Smooth muscle cell of the coronary artery (primary cell): ENCODE measurements around the gene EIF5. TPM values are rescaled to one million over a fixed set of nuclear protein-coding genes. Genes with fewer than 3 reads are reported as not detected.

Experiments used
- total RNA-seq: library from RNA; depleted of rRNA; stranded (reverse); fragments of >200 nt; gene quantifications from 2 replicates; pipeline ENCODE4 v1.2.3, GENCODE V29; 2014; ENCODE audit warnings: low replicate concordance

Gene EIF5
- total RNA-seq, result 114 and 401 TPM in 2 replicates

DNA sequence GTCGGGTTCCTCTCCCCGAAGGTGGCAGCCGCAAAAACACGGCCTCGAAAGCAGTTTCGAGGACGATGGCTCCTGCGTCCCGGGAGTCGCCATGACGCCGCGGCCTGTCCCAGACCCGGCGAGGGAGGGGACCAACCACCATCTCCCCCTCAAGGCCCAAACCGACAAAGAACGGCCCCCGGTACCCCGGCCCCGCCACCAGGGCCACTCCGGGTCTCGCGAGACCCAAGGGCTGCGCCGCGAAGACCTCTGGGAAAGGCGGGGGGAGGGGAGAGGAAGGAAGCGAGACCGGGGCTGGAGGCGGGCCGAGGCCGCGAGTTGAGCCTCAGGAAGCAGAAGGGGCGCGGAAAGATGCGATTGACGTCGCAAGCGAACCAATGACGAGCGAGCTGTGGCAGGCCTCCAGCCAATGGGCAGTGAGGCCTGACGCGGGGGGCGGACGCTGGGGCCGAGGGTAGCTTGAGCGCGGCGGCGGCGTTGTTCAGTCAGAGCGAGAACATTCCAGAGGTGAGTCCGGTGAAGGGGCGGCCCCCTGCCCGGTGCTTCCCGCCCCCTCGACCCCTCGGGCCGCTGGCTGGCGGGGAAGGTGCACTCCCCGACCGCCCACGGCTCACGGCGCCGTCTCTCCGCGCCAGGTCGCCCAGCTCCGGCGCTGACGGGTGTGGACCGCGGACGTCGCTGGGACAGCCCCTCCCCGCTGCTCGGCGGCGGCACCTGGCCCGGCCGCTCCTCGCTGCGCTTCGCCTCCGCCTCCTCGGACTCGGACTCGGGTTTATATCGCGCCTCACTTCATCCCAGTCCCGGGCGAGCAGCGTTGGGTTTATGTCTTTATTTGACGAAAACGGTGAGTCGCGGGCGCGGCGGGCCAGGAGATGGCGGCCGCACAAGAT is at the start of gene EIF5:
TSS of gene EIF5 (plus strand) at position 484 of the 890 bp plus-strand sequence. CDS start 1,624 bp downstream, outside the sequence.

DNA sequence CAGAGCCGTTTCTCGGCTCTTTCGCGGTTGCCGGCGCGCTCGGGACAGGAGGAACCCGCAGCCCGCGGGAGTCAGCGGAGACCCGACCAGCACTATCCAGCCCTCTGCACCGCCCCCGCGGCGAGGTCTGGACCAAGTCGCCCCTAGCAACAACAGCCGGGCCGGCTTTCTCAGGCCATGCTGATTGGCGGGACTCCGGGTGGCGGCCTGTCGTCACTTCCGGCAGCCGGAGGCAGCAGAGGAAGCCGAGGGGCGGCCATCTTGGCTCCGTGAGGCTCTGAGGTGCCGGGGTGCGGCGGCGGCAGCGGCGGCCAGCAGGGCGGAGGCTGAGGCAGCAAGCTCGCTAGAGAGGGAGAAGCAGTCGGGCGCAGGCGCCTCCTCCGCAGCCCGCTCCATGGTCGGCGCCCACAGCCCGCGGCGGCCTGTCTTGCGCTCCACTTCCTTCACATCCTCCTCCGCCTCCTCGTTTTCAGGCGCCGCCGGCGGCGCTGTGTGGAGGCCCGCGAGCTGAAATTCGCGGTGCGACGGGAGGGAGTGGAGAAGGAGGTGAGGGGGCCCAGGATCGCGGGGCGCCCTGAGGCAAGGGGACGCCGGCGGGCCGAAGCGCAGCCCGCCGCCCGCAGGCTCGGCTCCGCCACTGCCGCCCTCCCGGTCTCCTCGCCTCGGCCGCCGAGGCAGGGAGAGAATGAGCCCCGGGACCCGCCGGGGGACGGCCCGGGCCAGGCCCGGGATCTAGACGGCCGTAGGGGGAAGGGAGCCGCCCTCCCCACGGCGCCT is 51.3 kb downstream of the EIF5 start, which contains the start of gene MARK3:
TSS of gene MARK3 (plus strand) at position 264 of the 777 bp plus-strand sequence. CDS start 615 bp downstream, outside the sequence.

Other genes starting within 250 kb of the EIF5 start
- 0.35 TPM in 1 of 2 replicates, not detected in the other for gene EXOC3L4, start 239.5 kb upstream of the EIF5 start, total RNA-seq
- gene TNFAIP2, start 210.8 kb upstream of the EIF5 start, total RNA-seq, result 21.9 and 46.6 TPM in 2 replicates
- gene MARK3, start 51.2 kb downstream of the EIF5 start, total RNA-seq, result 69.1 and 69.4 TPM in 2 replicates
- 12.8 and 48.9 TPM in 2 replicates for gene CKB, start 188.6 kb downstream of the EIF5 start, total RNA-seq
- 6.5 and 8.5 TPM in 2 replicates for gene TRMT61A, start 195.0 kb downstream of the EIF5 start, total RNA-seq
- 14.3 and 21.0 TPM in 2 replicates for gene BAG5, start 228.4 kb downstream of the EIF5 start, total RNA-seq
- 2.8 and 16.3 TPM in 2 replicates for gene COA8, start 228.7 kb downstream of the EIF5 start, total RNA-seq